HG03520 (cell line): ENCODE results near the gene HSBP1.
A peak's percentile ranks its signal among the peaks of the same experiment; 100 is the strongest.

Experiments used
- ATAC-seq: cut with Tn5 transposase; IDR thresholded peaks from one replicate; pipeline ENCODE4 v1.9.1; 2021; ENCODE audit warnings: mild to moderate bottlenecking, moderate library complexity; ENCODE audit not compliant: unreplicated experiment

Gene HSBP1

DNA sequence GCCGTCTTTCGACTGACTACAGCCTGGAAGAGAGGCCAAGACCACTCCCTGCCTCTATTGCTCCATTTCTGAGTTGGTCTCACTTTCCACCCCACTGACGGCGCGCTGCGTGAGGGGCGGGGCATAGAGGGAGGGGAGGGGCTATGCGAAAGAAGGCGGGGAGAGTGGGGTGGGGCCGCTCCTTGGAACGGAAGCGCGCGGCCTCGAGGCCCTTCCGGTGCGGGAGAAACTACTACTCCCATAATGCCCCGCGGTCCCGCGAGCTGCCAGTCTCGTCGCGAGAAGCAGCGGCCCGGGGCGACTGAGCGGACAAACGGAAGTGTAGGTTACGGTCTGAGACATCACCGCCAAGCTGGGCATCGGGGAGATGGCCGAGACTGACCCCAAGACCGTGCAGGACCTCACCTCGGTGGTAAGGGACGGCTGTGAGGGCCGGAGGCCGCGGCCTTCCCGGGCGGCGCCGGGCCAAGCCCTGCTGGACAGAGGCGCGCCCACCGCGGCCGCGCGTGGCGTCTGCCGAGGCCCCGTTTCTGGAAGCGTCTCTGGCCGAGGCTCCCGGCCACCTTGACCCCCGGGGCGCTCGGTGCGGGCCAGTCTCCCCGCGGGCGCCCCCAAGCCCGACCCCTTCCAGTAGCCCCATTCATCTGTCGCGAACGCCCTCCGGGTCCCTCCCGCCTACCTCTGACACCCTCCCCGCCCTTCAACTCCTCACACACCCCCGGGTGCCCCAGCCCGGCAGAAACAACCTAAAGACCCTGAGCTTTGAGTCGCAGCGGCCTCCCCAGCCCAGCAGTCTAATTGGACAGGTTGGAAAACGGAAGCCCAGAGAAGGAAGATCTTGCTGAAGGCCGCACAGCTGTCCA is at the start of gene HSBP1:
Gene HSBP1, plus strand, starts transcription at position 269 of the 863 bp plus-strand sequence. Its CDS starts 99 bp downstream, at position 368.
- peak; percentile 88 for ATAC-seq

DNA sequence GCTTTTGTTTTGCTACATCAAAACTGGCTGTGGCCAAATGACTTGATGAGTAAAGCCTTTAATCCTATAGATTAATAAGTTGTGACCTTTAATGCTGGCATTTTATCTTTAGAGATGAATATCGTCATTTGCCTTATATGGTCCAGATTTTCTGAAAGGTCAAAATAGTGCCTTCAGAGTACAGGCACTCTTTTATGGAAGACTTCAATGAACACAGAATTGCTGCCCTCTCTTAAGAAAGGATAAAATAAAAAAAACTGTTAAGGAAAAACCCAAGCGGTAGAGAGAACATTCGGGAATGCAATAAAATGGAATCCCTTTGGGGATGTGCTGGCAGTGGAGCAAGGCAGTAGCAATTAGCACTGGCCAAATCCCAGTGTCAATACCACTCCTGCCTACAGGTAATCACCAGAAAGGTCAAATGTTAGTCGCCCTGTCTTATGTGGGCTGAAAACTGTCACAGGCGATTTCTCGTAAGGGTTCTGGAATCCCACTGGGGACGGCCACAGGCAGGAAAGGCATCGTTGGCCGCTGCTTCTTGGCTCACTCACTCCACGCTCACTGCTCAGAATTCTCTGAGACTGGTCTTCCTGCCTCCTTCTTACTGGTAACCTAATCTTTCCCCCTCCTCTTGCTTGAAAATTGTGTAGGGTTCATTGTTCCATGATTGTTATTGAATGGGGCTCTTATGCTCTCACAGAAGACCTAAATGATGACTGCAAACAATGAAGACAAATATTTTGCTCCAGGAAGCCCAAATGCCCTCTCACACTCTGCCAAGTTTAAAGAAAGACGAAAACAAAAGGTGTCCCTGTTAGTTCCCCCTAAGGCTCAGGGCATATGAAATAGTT is 45.4 kb upstream of the HSBP1 start:
- ATAC-seq, result no peak

DNA sequence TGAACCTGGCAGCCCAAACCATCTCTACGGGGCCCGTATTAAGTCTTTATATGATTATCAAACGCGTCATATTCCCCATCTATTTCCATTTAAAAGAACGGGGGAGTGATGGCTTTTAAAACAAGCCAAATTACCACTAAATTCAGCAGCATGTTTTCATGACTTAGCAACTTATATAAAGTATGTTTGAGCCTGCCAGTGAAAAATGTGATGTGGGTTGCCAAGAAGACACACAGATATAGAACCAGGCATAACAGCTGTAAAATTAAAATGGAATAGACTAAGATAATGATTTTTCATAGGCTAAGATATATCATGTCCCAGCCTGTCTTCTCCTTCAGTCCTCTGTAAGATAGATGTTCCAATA is 44.8 kb upstream of the HSBP1 start:
- no peak for ATAC-seq

DNA sequence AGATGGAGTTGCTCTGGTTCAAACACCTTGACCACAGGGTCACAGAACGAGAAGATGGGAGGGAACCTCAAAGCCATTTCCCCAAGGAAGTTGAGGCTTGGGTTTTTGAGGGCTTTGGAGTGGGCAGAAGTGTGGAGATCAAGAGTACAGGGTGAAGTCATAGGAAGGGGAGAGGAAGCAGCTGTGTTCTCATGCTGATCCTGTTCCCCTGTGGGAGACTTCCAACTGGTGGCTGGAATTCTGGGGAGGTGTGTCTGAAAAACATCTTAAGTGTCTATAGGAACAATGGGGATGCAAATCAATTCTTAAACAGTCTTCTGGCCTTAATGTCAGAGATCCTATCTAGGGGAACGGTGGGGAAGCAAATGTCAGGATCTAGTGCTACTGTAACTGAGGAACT is 38.8 kb upstream of the HSBP1 start:
- no peak for ATAC-seq

- no peak for ATAC-seq
Measured at GRCh38 chr16:83769397-83770008, 38.3 kb upstream of the HSBP1 start.

DNA sequence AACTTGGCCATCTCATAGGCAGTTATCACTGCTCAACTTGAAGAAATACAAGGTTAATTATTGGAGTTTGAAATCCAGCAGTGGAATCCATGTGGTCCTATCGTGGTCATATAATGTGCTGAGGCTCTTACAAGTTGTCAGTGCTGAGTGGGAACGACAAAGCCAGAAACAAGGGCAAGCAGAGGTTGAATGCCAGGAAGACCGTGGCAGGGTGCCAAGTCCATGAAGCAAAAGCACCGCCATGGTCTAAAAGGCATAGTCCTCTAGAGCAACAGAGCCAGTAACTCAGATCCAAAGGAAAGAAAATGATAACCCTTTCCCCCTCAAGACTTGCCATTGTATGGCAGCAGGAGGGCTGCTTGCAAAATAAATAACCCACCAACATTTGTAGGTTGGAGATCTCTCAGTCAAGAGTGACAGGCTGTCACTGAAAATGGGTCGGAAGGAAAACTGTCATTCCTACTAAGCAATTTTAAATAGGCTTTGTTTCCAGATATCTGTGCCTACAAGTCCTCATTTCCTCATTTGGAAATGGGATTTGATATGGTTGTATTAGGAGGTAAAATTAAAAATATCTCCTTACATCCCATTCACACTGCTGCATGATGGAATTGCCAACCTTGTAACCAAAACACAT is 36.4 kb upstream of the HSBP1 start:
- no peak for ATAC-seq

GRCh38 chr16:83772806-83773205 is 35.0 kb upstream of the HSBP1 start:
- no peak for ATAC-seq

DNA sequence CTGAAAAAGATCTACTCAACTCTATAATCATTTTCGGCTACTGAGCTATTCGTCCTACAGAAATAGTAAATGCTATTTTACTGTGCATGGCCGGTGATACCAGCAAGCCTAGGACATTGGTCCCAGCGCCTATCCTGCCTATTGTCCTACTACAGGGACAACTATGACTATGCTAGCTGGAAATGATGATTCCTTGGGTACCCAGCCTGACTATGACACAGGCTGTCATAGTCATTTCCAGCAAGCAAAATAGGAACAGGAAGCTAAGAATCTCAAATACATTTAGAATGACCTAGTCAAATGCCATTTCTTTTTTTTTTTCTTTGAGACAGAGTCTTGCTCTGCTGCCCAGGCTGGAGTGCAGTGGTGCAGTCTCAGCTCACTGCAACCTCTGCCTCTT is 33.7 kb upstream of the HSBP1 start:
- ATAC-seq, result no peak

GRCh38 chr16:83776944-83777343 is 30.8 kb upstream of the HSBP1 start:
- ATAC-seq, result no peak

- ATAC-seq, result no peak
Measured at GRCh38 chr16:83779886-83780285, 27.9 kb upstream of the HSBP1 start.

DNA sequence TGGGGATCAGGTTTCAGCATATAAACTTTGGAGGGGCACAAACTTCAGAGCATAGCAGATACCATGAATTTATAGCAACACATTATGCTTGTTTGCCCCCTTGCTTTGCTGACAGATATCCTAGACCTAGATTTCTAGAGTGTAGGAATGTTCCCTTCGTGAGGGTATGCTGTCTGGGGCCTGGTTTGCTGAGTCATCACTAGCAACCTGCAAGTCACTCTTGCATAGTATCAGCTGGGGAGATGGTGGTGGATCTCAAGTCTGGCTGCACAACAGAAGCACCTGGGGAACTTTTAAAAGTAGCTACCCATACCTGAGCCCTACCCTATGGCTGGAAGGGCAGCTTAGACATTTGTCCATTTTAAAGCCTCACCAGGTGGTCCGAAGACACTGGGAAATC is 22.3 kb upstream of the HSBP1 start:
- ATAC-seq, result no peak

DNA sequence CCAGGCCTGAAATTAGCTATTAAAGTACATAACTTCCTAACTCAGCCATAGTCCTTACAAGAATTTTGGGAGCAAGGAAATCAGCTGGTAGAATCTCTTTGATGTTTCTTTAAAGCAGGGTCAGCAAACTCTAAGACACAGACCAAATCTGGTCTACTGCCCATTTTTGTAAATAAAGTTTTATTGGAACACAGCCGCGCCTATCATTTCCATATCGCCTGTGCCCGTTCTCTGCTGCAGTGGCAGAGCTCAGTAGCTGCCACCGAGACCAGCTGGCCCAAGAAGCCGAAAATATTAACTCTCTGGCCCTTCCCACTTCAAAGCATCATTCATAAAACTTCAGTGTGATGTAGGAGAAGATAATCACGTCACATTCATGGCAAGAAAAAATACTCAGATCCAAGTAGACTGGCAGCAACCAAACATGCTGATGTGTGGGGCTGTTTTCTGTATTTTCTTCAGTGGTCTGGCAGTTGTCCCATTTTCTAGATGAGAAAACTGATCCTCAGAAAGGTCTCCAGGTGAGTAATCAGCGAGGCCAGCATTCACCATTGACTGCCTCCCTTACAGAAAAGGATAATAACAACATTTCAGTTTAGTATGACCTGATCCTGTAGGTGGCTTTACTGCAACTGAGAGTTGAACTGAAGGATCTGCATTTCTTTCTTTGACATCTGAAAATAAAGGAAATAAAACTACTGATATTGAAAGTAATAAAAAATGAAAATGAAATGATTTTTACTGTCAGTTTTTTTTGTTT is 18.0 kb upstream of the HSBP1 start:
- no peak for ATAC-seq

- ATAC-seq, result no peak
Measured at GRCh38 chr16:83791916-83792315, 15.9 kb upstream of the HSBP1 start.

- ATAC-seq, result no peak
Measured at GRCh38 chr16:83792391-83792790, 15.4 kb upstream of the HSBP1 start.

DNA sequence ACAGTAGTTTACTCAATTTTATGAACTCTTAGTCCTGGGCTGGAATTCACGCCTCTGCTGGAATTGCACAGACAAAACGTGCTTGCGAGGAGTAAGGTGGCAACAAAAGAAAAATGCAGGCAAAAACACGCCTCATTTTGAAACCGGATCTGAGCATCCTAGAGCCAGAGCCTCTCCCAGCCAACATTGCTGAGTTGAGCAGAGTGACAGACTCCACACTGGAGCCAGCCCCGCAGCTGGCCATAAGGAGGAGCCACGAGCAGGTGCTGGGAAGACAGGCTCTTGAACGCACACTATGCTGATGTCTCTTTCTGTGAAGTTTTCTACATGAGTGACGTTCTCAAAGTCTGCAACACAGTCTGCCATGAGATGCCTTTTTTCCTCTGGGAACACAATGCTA is 14.6 kb upstream of the HSBP1 start:
- no peak for ATAC-seq

DNA sequence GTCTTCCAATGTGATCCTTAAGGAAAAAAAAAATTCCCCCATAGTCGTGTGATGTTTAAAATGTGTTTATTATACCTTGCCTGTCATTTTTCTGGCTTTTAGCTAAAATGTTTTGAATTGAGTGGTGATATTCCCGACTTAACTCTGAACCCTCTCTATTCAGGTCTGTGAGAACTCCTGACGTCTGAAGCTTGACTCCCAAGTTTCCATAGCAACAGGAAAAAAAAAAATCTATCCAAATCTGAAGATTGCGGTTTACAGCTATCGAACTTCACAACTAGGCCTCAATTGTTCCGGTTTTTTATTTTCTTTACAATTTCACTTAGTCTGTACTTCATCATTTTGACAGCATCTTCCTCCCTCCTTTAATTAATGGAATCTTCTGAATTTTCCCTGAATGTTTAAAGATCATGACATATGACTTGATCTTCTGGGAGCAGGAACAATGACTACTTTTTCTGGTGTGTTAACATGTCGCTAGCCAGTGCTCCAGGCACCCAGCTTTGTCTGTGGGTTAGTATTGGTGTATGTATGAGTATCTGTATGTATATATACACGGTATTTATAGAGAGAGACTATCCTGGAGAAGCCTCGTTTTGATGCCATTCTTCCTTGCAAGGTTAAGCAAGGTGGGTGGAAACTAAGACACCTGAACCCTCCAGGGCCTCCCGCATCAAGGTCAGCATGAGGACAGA is 12.8 kb upstream of the HSBP1 start:
- no peak for ATAC-seq

GRCh38 chr16:83797013-83797412 is 10.8 kb upstream of the HSBP1 start:
- ATAC-seq, result no peak

GRCh38 chr16:83799336-83799735 is 8.4 kb upstream of the HSBP1 start:
- ATAC-seq, result no peak

DNA sequence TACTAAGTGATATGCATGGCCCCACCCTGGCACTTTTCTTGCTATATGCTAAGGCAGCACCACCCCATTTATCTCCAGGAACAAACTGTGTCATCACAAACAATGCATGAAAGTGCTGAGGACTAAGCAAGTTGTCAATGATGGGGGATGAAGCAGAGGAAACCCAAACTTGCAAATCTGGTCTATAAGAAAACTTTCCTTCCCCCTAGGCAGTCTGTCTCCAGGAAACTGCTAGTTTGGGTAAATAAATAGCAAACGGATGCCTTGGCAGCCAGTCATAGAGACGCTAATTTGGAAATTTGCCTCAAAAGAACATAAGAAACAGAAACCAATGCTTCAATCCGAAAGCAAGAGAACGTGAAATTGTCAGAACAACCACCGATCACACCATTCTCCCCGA is 5.6 kb upstream of the HSBP1 start:
- no peak for ATAC-seq
